Measurements from ENCODE around the gene ZNRF1. TPM values are rescaled to one million over a fixed set of nuclear protein-coding genes. Genes with fewer than 3 reads are reported as not detected.

Gene ZNRF1
- polyA plus RNA-seq, 1 experiment, result 36.5 TPM

- H3K4me3 ChIP-seq (ENCODE audit: low read depth, low read length), result no peak overlapping the region
- POLR2A ChIA-PET, result interaction anchor here (0.6 kb wide), 1 partner anchor 345 kb away, joined by 4 read pairs; no protein-coding TSS in a partner anchor
- CTCF ChIA-PET, result no interaction called here
- DNase-seq (ENCODE audit: low read depth, low spot score), result no peak
- H3K27ac ChIP-seq (ENCODE audit: low read depth, low read length), result no peak overlapping the region
- H3K9me3 ChIP-seq (ENCODE audit: control insufficient read depth, insufficient read depth, low read length), result no peaks in the 10 kb centered on the region
- H3K27me3 ChIP-seq (ENCODE audit: control insufficient read depth, insufficient read depth, low read length), result no peaks in the 10 kb centered on the region
- TF ChIP-seq, protein P1, sequence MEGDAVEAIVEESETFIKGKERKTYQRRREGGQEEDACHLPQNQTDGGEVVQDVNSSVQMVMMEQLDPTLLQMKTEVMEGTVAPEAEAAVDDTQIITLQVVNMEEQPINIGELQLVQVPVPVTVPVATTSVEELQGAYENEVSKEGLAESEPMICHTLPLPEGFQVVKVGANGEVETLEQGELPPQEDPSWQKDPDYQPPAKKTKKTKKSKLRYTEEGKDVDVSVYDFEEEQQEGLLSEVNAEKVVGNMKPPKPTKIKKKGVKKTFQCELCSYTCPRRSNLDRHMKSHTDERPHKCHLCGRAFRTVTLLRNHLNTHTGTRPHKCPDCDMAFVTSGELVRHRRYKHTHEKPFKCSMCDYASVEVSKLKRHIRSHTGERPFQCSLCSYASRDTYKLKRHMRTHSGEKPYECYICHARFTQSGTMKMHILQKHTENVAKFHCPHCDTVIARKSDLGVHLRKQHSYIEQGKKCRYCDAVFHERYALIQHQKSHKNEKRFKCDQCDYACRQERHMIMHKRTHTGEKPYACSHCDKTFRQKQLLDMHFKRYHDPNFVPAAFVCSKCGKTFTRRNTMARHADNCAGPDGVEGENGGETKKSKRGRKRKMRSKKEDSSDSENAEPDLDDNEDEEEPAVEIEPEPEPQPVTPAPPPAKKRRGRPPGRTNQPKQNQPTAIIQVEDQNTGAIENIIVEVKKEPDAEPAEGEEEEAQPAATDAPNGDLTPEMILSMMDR (IDR thresholded peaks at IDR 0.05; ENCODE audit: low read depth, low read length), result no peak
These were observed 73.6 kb downstream of the ZNRF1 start for GRCh38 chr16:75072239-75072947.

GRCh38 chr16:75073545-75074303 lies 74.9 kb downstream of the ZNRF1 start:
- H3K9me3 ChIP-seq (ENCODE audit: control insufficient read depth, insufficient read depth, low read length), result no peaks in the 10 kb centered on the region
- DNase-seq (ENCODE audit: low read depth, low spot score), result no peak

GRCh38 chr16:75074304-75074793 lies 75.5 kb downstream of the ZNRF1 start:
- POLR2A ChIA-PET, result no interaction called here
- TF ChIP-seq, protein P1 (IDR thresholded peaks at IDR 0.05; ENCODE audit: low read depth, low read length), result no peak
- no peak for DNase-seq (ENCODE audit: low read depth, low spot score)
- CTCF ChIA-PET, result interaction anchor here (0.9 kb wide), 1 partner anchor 12 kb away, joined by 3 read pairs; no protein-coding TSS in a partner anchor
- H3K27me3 ChIP-seq (ENCODE audit: control insufficient read depth, insufficient read depth, low read length), result no peaks in the 10 kb centered on the region
- no peak overlapping the region for H3K27ac ChIP-seq (ENCODE audit: low read depth, low read length)
- H3K4me3 ChIP-seq (ENCODE audit: low read depth, low read length), result no peak overlapping the region
- no peaks in the 10 kb centered on the region for H3K9me3 ChIP-seq (ENCODE audit: control insufficient read depth, insufficient read depth, low read length)

More at GRCh38 chr16:75073545-75074303, 74.9 kb downstream of the ZNRF1 start:
- H3K27me3 ChIP-seq (ENCODE audit: control insufficient read depth, insufficient read depth, low read length), result no peaks in the 10 kb centered on the region
- no peak overlapping the region for H3K4me3 ChIP-seq (ENCODE audit: low read depth, low read length)
- H3K27ac ChIP-seq (ENCODE audit: low read depth, low read length), result no peak overlapping the region
- TF ChIP-seq, protein P1 (IDR thresholded peaks at IDR 0.05; ENCODE audit: low read depth, low read length), result no peak
- ChIA-PET CTCF (interaction anchor here (0.7 to 0.9 kb wide), 2 partner anchors 11 to 127 kb away, joined by 3 read pairs; no protein-coding TSS in a partner anchor), POLR2A (no interaction called here)

GRCh38 chr16:75074920-75075687 lies 76.3 kb downstream of the ZNRF1 start:
- ChIA-PET CTCF (interaction anchor here (0.9 kb wide), 1 partner anchor 13 kb away, joined by 3 read pairs; no protein-coding TSS in a partner anchor), POLR2A (interaction anchor here (1.5 kb wide), 1 partner anchor 12 kb away, joined by 4 read pairs; no protein-coding TSS in a partner anchor)
- no peak overlapping the region for H3K27ac ChIP-seq (ENCODE audit: low read depth, low read length)
- TF ChIP-seq, protein P1 (IDR thresholded peaks at IDR 0.05; ENCODE audit: low read depth, low read length), result no peak
- no peak for DNase-seq (ENCODE audit: low read depth, low spot score)
- no peaks in the 10 kb centered on the region for H3K9me3 ChIP-seq (ENCODE audit: control insufficient read depth, insufficient read depth, low read length)
- H3K4me3 ChIP-seq (ENCODE audit: low read depth, low read length), result no peak overlapping the region
- H3K27me3 ChIP-seq (ENCODE audit: control insufficient read depth, insufficient read depth, low read length), result no peaks in the 10 kb centered on the region

All from AG04450 (cell line).